DMS114 treated with DMSO at 0.1 percent for 48 hours (cell line): ENCODE data around the gene VSNL1.

Experiments
- DNase-seq: peaks from one replicate; lab custom pipeline; 2025; ENCODE audit not compliant: unreplicated experiment; lab: John Stamatoyannopoulos, UW

Gene VSNL1

GRCh38 chr2:17610521-17610920, 70.0 kb downstream of the VSNL1 start:
- DNase-seq: no peak

- no peak for DNase-seq
Measured at GRCh38 chr2:17611036-17611435, 70.5 kb downstream of the VSNL1 start.

GRCh38 chr2:17614174-17614930, 73.9 kb downstream of the VSNL1 start:
- no peak for DNase-seq

- DNase-seq: no peak
Measured at GRCh38 chr2:17615147-17615546, 74.7 kb downstream of the VSNL1 start.

GRCh38 chr2:17615728-17616351, 75.3 kb downstream of the VSNL1 start:
- DNase-seq: no peak

GRCh38 chr2:17616405-17616804, 75.9 kb downstream of the VSNL1 start:
- no peak for DNase-seq

- DNase-seq: no peak
Measured at GRCh38 chr2:17617516-17617915, 77.0 kb downstream of the VSNL1 start.

GRCh38 chr2:17617955-17618354, 77.5 kb downstream of the VSNL1 start:
- DNase-seq: no peak

GRCh38 chr2:17620280-17620679, 79.8 kb downstream of the VSNL1 start:
- DNase-seq: no peak

- no peak for DNase-seq
Measured at GRCh38 chr2:17620841-17621240, 80.3 kb downstream of the VSNL1 start.

- DNase-seq: no peak
Measured at GRCh38 chr2:17621781-17622180, 81.3 kb downstream of the VSNL1 start.

GRCh38 chr2:17625446-17625845, 85.0 kb downstream of the VSNL1 start:
- no peak for DNase-seq

- no peak for DNase-seq
Measured at GRCh38 chr2:17626986-17627385, 86.5 kb downstream of the VSNL1 start.

- DNase-seq: no peak
Measured at GRCh38 chr2:17627434-17627833, 86.9 kb downstream of the VSNL1 start.

GRCh38 chr2:17628349-17629261, 88.1 kb downstream of the VSNL1 start:
- no peak for DNase-seq

GRCh38 chr2:17630089-17630488, 89.6 kb downstream of the VSNL1 start:
- DNase-seq: no peak

- DNase-seq: no peak
Measured at GRCh38 chr2:17634997-17635396, 94.5 kb downstream of the VSNL1 start.

GRCh38 chr2:17636257-17636656, 95.8 kb downstream of the VSNL1 start:
- DNase-seq: no peak

GRCh38 chr2:17637131-17637906, 96.8 kb downstream of the VSNL1 start:
- no peak for DNase-seq

GRCh38 chr2:17638196-17638743, 97.8 kb downstream of the VSNL1 start:
- no peak for DNase-seq

- no peak for DNase-seq
Measured at GRCh38 chr2:17640406-17640805, 99.9 kb downstream of the VSNL1 start.
